Activated naive CD4-positive, alpha-beta T cell treated with anti-CD3 and anti-CD28 coated beads, Interleukin-2, amount 50 U/mL, for 72 hours (primary cell): ENCODE data around the gene TSPAN12. TPM values are rescaled to one million over a fixed set of nuclear protein-coding genes. Genes with fewer than 3 reads are reported as not detected.
"Not testable (repeated sequence)": the region's sequence is repeated elsewhere in the genome, so short reads cannot be mapped to it uniquely, and the experiment has no call there.

Source experiments
- ATAC-seq, 2 donors: fragments of 150-1000 bp; cut with Tn5 transposase; 2 replicates each; pipeline ENCODE4 v1.10.0; 2021; ENCODE audit warnings: mild to moderate bottlenecking in 2 of 2, moderate library complexity in 2 of 2
- DNase-seq, 2 donors: peaks; one replicate each; pipeline ENCODE4 v3.0.0; 2021 to 2022; ENCODE audit warnings: low spot score in 2 of 2
- H3K27ac Mint-ChIP-seq, 2 donors: one replicate each; pipeline ENCODE4 v1.8.0; 2022; ENCODE audit warnings: mild to moderate bottlenecking in 2 of 2, mixed read lengths in 2 of 2
- H3K36me3 Mint-ChIP-seq, 2 donors: one replicate each; pipeline ENCODE4 v1.8.0; 2022; ENCODE audit warnings: mixed read lengths in 2 of 2
- H3K9me3 Mint-ChIP-seq, 2 donors: one replicate each; pipeline ENCODE4 v1.8.0; 2022; ENCODE audit warnings: mixed read lengths in 2 of 2
- total RNA-seq, 2 donors: library from RNA; stranded (reverse); gene quantifications; one replicate each; pipeline ENCODE4 v1.2.3, GENCODE V29; 2022

The TSPAN12 gene
- total RNA-seq, 2 donors from 2014 or later: not detected

GRCh38 chr7:120793213-120793936, 64.6 kb downstream of the TSPAN12 start:
- no peaks in the 10 kb centered on the region for H3K36me3 Mint-ChIP-seq
- no peak for ATAC-seq
- no peak for DNase-seq
- peaks cover 0 to 4% of the 10 kb centered on the region in 2 donors for H3K9me3 Mint-ChIP-seq
- no peak overlapping the region for H3K27ac Mint-ChIP-seq

GRCh38 chr7:120792861-120793130, 65.1 kb downstream of the TSPAN12 start:
- no peak for ATAC-seq
- Mint-ChIP-seq H3K27ac (no peak overlapping the region), H3K36me3 (no peaks in the 10 kb centered on the region), H3K9me3 (peaks cover 0 to 3% of the 10 kb centered on the region in 2 donors)
- no peak for DNase-seq

GRCh38 chr7:120792091-120792860, 65.7 kb downstream of the TSPAN12 start:
- Mint-ChIP-seq H3K36me3 (no peaks in the 10 kb centered on the region), H3K27ac (no peak overlapping the region), H3K9me3 (no peaks in the 10 kb centered on the region)
- peak; percentile 78 to 86 for ATAC-seq
- DNase-seq: peak; percentile 62 to 70

- no peaks in the 10 kb centered on the region for H3K9me3 Mint-ChIP-seq
- no peak overlapping the region for H3K27ac Mint-ChIP-seq
- H3K36me3 Mint-ChIP-seq: no peaks in the 10 kb centered on the region
- no peak for ATAC-seq
- no peak for DNase-seq
Observed at GRCh38 chr7:120785095-120785494, 72.8 kb downstream of the TSPAN12 start.

- no peaks in the 10 kb centered on the region for H3K36me3 Mint-ChIP-seq
- H3K9me3 Mint-ChIP-seq: no peaks in the 10 kb centered on the region
- no peak overlapping the region for H3K27ac Mint-ChIP-seq
- ATAC-seq (no peak), DNase-seq (no peak)
Observed at GRCh38 chr7:120783721-120784120, 74.2 kb downstream of the TSPAN12 start.

GRCh38 chr7:120783273-120783672, 74.7 kb downstream of the TSPAN12 start:
- H3K27ac Mint-ChIP-seq: no peak overlapping the region
- no peak for ATAC-seq
- no peaks in the 10 kb centered on the region for H3K36me3 Mint-ChIP-seq
- no peaks in the 10 kb centered on the region for H3K9me3 Mint-ChIP-seq
- no peak for DNase-seq

GRCh38 chr7:120781924-120782323, 76.0 kb downstream of the TSPAN12 start:
- DNase-seq, ATAC-seq, H3K9me3 Mint-ChIP-seq, H3K27ac Mint-ChIP-seq, H3K36me3 Mint-ChIP-seq: not testable (repeated sequence)

GRCh38 chr7:120780938-120781337, 77.0 kb downstream of the TSPAN12 start:
- ATAC-seq: no peak

GRCh38 chr7:120780451-120780850, 77.5 kb downstream of the TSPAN12 start:
- ATAC-seq, H3K36me3 Mint-ChIP-seq, H3K27ac Mint-ChIP-seq, DNase-seq, H3K9me3 Mint-ChIP-seq: not testable (repeated sequence)

More at GRCh38 chr7:120780938-120781337, 77.0 kb downstream of the TSPAN12 start:
- Mint-ChIP-seq H3K36me3 (no peaks in the 10 kb centered on the region), H3K9me3 (no peaks in the 10 kb centered on the region), H3K27ac (no peak overlapping the region)
- no peak for DNase-seq

GRCh38 chr7:120779078-120779477, 78.9 kb downstream of the TSPAN12 start:
- ATAC-seq, DNase-seq, H3K9me3 Mint-ChIP-seq, H3K27ac Mint-ChIP-seq, H3K36me3 Mint-ChIP-seq: not testable (repeated sequence)

- no peak for DNase-seq
- H3K9me3 Mint-ChIP-seq: no peaks in the 10 kb centered on the region
- no peaks in the 10 kb centered on the region for H3K36me3 Mint-ChIP-seq
- no peak for ATAC-seq
- H3K27ac Mint-ChIP-seq: no peak overlapping the region
Observed at GRCh38 chr7:120775755-120776154, 82.2 kb downstream of the TSPAN12 start.

- no peaks in the 10 kb centered on the region for H3K9me3 Mint-ChIP-seq
- DNase-seq: no peak
- ATAC-seq: no peak
- H3K27ac Mint-ChIP-seq: no peak overlapping the region
- no peaks in the 10 kb centered on the region for H3K36me3 Mint-ChIP-seq
Observed at GRCh38 chr7:120774481-120774880, 83.5 kb downstream of the TSPAN12 start.

- ATAC-seq (no peak), DNase-seq (no peak)
- Mint-ChIP-seq H3K9me3 (no peaks in the 10 kb centered on the region), H3K36me3 (no peaks in the 10 kb centered on the region), H3K27ac (no peak overlapping the region)
Observed at GRCh38 chr7:120770206-120770605, 87.7 kb downstream of the TSPAN12 start.

- Mint-ChIP-seq H3K27ac (no peak overlapping the region), H3K9me3 (peaks cover 0 to 4% of the 10 kb centered on the region in 2 donors), H3K36me3 (no peaks in the 10 kb centered on the region)
- no peak for DNase-seq
- ATAC-seq: no peak
Observed at GRCh38 chr7:120760851-120761250, 97.1 kb downstream of the TSPAN12 start.

- H3K36me3 Mint-ChIP-seq: no peaks in the 10 kb centered on the region
- DNase-seq (no peak), ATAC-seq (peak in 1 of 2 donors; percentile 51)
- H3K27ac Mint-ChIP-seq: no peak overlapping the region
- peaks cover 0 to 4% of the 10 kb centered on the region in 2 donors for H3K9me3 Mint-ChIP-seq
Observed at GRCh38 chr7:120760050-120760449, 97.9 kb downstream of the TSPAN12 start.

- H3K27ac Mint-ChIP-seq: no peak overlapping the region
- H3K9me3 Mint-ChIP-seq: no peaks in the 10 kb centered on the region
- DNase-seq (no peak), ATAC-seq (no peak)
- H3K36me3 Mint-ChIP-seq: no peaks in the 10 kb centered on the region
Observed at GRCh38 chr7:120743128-120743527, 114.8 kb downstream of the TSPAN12 start.

- Mint-ChIP-seq H3K9me3 (peaks cover 0 to 1% of the 10 kb centered on the region in 2 donors), H3K36me3 (no peaks in the 10 kb centered on the region), H3K27ac (no peak overlapping the region)
- no peak for ATAC-seq
- no peak for DNase-seq
Observed at GRCh38 chr7:120742372-120742771, 115.6 kb downstream of the TSPAN12 start.
